Ramos (cell line): ENCODE data around the gene CSK.

ENCODE experiments used
- in situ Hi-C: fragments of 300-500 bp; cut with MboI; formaldehyde crosslinking; loops from one replicate; pipeline ENCODE4 v1.14.3; 2022; ENCODE audit warnings: low sequenced_read_pairs; ENCODE audit not compliant: unreplicated experiment

The CSK gene

GRCh38 chr15:74785194-74786032 lies 3.5 kb downstream of the CSK start:
- in situ Hi-C loops, result loop anchor here (25.0 kb wide), 1 partner anchor 552 kb away; the partner anchor contains the start of genes COMMD4 and NEIL1

GRCh38 chr15:74786081-74786480 lies 4.2 kb downstream of the CSK start:
- in situ Hi-C loops, result loop anchor here (25.0 kb wide), 1 partner anchor 551 kb away; the partner anchor contains the start of genes COMMD4 and NEIL1

- in situ Hi-C loops, result loop anchor here (25.0 kb wide), 1 partner anchor 551 kb away; the partner anchor contains the start of genes COMMD4 and NEIL1
Observed at GRCh38 chr15:74786551-74787165, 4.8 kb downstream of the CSK start.

GRCh38 chr15:74787251-74788041 lies 5.6 kb downstream of the CSK start:
- in situ Hi-C loops, result loop anchor here (25.0 kb wide), 1 partner anchor 550 kb away; the partner anchor contains the start of genes COMMD4 and NEIL1

GRCh38 chr15:74788042-74788682 lies 6.3 kb downstream of the CSK start:
- in situ Hi-C loops, result loop anchor here (25.0 kb wide), 1 partner anchor 549 kb away; the partner anchor contains the start of genes COMMD4 and NEIL1

- in situ Hi-C loops, result loop anchor here (25.0 kb wide), 1 partner anchor 549 kb away; the partner anchor contains the start of genes COMMD4 and NEIL1
Observed at GRCh38 chr15:74788683-74789151, 6.8 kb downstream of the CSK start.

- in situ Hi-C loops, result loop anchor here (25.0 kb wide), 1 partner anchor 548 kb away; the partner anchor contains the start of genes COMMD4 and NEIL1
Observed at GRCh38 chr15:74789171-74789631, 7.3 kb downstream of the CSK start.

- in situ Hi-C loops, result loop anchor here (25.0 kb wide), 1 partner anchor 548 kb away; the partner anchor contains the start of genes COMMD4 and NEIL1
Observed at GRCh38 chr15:74789741-74790079, 7.8 kb downstream of the CSK start.

- in situ Hi-C loops, result loop anchor here (25.0 kb wide), 1 partner anchor 547 kb away; the partner anchor contains the start of genes COMMD4 and NEIL1
Observed at GRCh38 chr15:74790080-74790916, 8.4 kb downstream of the CSK start.

- in situ Hi-C loops, result loop anchor here (25.0 kb wide), 1 partner anchor 546 kb away; the partner anchor contains the start of genes COMMD4 and NEIL1
Observed at GRCh38 chr15:74791007-74791406, 9.1 kb downstream of the CSK start.

- in situ Hi-C loops, result loop anchor here (25.0 kb wide), 1 partner anchor 546 kb away; the partner anchor contains the start of genes COMMD4 and NEIL1
Observed at GRCh38 chr15:74791667-74792066, 9.8 kb downstream of the CSK start.

- in situ Hi-C loops, result loop anchor here (25.0 kb wide), 1 partner anchor 545 kb away; the partner anchor contains the start of genes COMMD4 and NEIL1
Observed at GRCh38 chr15:74792227-74793016, 10.5 kb downstream of the CSK start.

- in situ Hi-C loops, result loop anchor here (25.0 kb wide), 1 partner anchor 544 kb away; the partner anchor contains the start of genes COMMD4 and NEIL1
Observed at GRCh38 chr15:74793135-74794028, 11.5 kb downstream of the CSK start.

GRCh38 chr15:74794248-74794969 lies 12.5 kb downstream of the CSK start:
- in situ Hi-C loops, result loop anchor here (25.0 kb wide), 1 partner anchor 543 kb away; the partner anchor contains the start of genes COMMD4 and NEIL1

GRCh38 chr15:74794970-74795349 lies 13.1 kb downstream of the CSK start:
- in situ Hi-C loops, result loop anchor here (25.0 kb wide), 1 partner anchor 542 kb away; the partner anchor contains the start of genes COMMD4 and NEIL1
